IMR-90 (cell line): ENCODE data around the gene KCNE4. TPM values are rescaled to one million over a fixed set of nuclear protein-coding genes. Genes with fewer than 3 reads are reported as not detected.

ENCODE experiments used
- ATAC-seq: fragments of 200-7000 bp; cut with Tn5 transposase; 2 replicates; pipeline ENCODE4 v1.9.1; 2020; ENCODE audit warnings: low read depth, mild to moderate bottlenecking, moderate library complexity
- BruUV-seq: library from RNA; stranded (reverse); fragments of 400-500 nt; replicated peaks from 2 replicates; lab custom pipeline; 2021; lab: Mats Ljungman, UMichigan
- CTCF ChIA-PET: fragments of 300-600 bp; formaldehyde crosslinking; extraction: SDS; loops from one replicate; lab custom pipeline; 2021; ENCODE audit warnings: antibody characterized with exemption; lab: Yijun Ruan, JAX
- POLR2A ChIA-PET: fragments of 300-600 bp; sonication (Branson Sonifier 250); formaldehyde crosslinking; loops from one replicate; lab custom pipeline; 2022; ENCODE audit warnings: antibody characterized with exemption; ENCODE audit not compliant: unreplicated experiment; lab: Charles Lee
- DNase-seq: peaks from one replicate; pipeline ENCODE4 v3.0.0; 2013
- H2AFZ ChIP-seq: replicated peaks from 2 replicates; pipeline ENCODE3; 2013; ENCODE audit warnings: low read length, mild to moderate bottlenecking; ENCODE audit not compliant: poor library complexity
- H2AK5ac ChIP-seq: 2 replicates; pipeline ENCODE4 v1.6.1; 2013; ENCODE audit warnings: low read depth, low read length, inconsistent platforms
- H2AK9ac ChIP-seq: replicated peaks from 2 replicates; pipeline ENCODE3; 2013; ENCODE audit warnings: mild to moderate bottlenecking, low read depth, low read length, moderate library complexity; ENCODE audit not compliant: poor library complexity
- H2BK120ac ChIP-seq: 2 replicates; pipeline ENCODE4 v1.6.1; 2013; ENCODE audit warnings: low read depth, low read length, inconsistent platforms
- H2BK15ac ChIP-seq: 3 replicates; pipeline ENCODE4 v1.6.1; 2013; ENCODE audit warnings: low read depth, low read length, inconsistent platforms
- H2BK20ac ChIP-seq: 2 replicates; pipeline ENCODE4 v1.6.1; 2013; ENCODE audit warnings: low read depth, mild to moderate bottlenecking, inconsistent platforms, low read length, moderate library complexity
- H2BK5ac ChIP-seq: 2 replicates; pipeline ENCODE4 v1.6.1; 2013; ENCODE audit warnings: mild to moderate bottlenecking, low read depth, low read length, inconsistent platforms; ENCODE audit not compliant: poor library complexity, severe bottlenecking
- H3K14ac ChIP-seq: replicated peaks from 2 replicates; pipeline ENCODE4 v1.6.1; 2013; ENCODE audit warnings: low read depth, low read length, inconsistent platforms
- H3K18ac ChIP-seq: 2 replicates; pipeline ENCODE4 v1.6.1; 2013; ENCODE audit warnings: low read depth, low read length, control low read depth
- H3K23ac ChIP-seq: 2 replicates; pipeline ENCODE4 v1.6.1; 2013; ENCODE audit warnings: low read depth, low read length, inconsistent platforms
- H3K27ac ChIP-seq: 2 replicates; pipeline ENCODE4 v1.5.1; 2013; ENCODE audit warnings: mild to moderate bottlenecking, control low read depth, low read length; ENCODE audit not compliant: insufficient read depth
- H3K27me3 ChIP-seq: 2 replicates; pipeline ENCODE4 v1.6.1; 2013; ENCODE audit warnings: low read length; ENCODE audit not compliant: control insufficient read depth, insufficient read depth
- H3K36me3 ChIP-seq: 2 replicates; pipeline ENCODE4 v1.6.1; 2013; ENCODE audit warnings: low read length, mixed read lengths; ENCODE audit not compliant: control insufficient read depth, insufficient read depth
- H3K4ac ChIP-seq: 2 replicates; pipeline ENCODE4 v1.6.1; 2013; ENCODE audit warnings: low read depth, low read length, inconsistent platforms
- H3K4me1 ChIP-seq: 2 replicates; pipeline ENCODE4 v1.6.1; 2013; ENCODE audit warnings: low read length, mixed read lengths; ENCODE audit not compliant: control insufficient read depth, insufficient read depth
- H3K4me2 ChIP-seq: 2 replicates; pipeline ENCODE4 v1.6.1; 2013; ENCODE audit warnings: low read depth, mild to moderate bottlenecking, control low read depth, low read length, moderate library complexity
- H3K4me3 ChIP-seq: 2 replicates; pipeline ENCODE4 v1.5.1; 2013; ENCODE audit warnings: low read depth, mild to moderate bottlenecking, control low read depth, low read length, moderate library complexity; ENCODE audit not compliant: insufficient read depth
- H3K56ac ChIP-seq: 2 replicates; pipeline ENCODE4 v1.6.1; 2013; ENCODE audit warnings: low read length, inconsistent platforms; ENCODE audit not compliant: insufficient read depth; ENCODE audit errors: extremely low read depth
- H3K79me1 ChIP-seq, 2 experiments: 2 replicates each; pipeline ENCODE4 v1.6.1; 2013; ENCODE audit warnings: low read length in 2 of 2, inconsistent platforms in 1 of 2, low read depth in 1 of 2
- H3K9ac ChIP-seq: 2 replicates; pipeline ENCODE4 v1.6.1; 2013; ENCODE audit warnings: low read depth, low read length, control low read depth
- H3K9me1 ChIP-seq: 2 replicates; pipeline ENCODE4 v1.6.1; 2013; ENCODE audit warnings: low read length, inconsistent platforms; ENCODE audit not compliant: insufficient read depth
- H3K9me3 ChIP-seq: 2 replicates; pipeline ENCODE4 v1.6.1; 2013; ENCODE audit warnings: low read length; ENCODE audit not compliant: control insufficient read depth, insufficient read depth
- H4K20me1 ChIP-seq: 2 replicates; pipeline ENCODE4 v1.6.1; 2013; ENCODE audit warnings: low read length, inconsistent platforms; ENCODE audit not compliant: insufficient read depth
- H4K5ac ChIP-seq: 2 replicates; pipeline ENCODE4 v1.6.1; 2013; ENCODE audit warnings: mild to moderate bottlenecking, low read depth, low read length, control low read depth
- H4K8ac ChIP-seq, 2 experiments: 2 replicates each; pipeline ENCODE4 v1.6.1; 2013; ENCODE audit warnings: low read depth in 2 of 2, low read length in 2 of 2, control low read depth in 1 of 2, inconsistent platforms in 1 of 2
- H4K91ac ChIP-seq: 2 replicates; pipeline ENCODE4 v1.6.1; 2013; ENCODE audit warnings: low read depth, low read length, inconsistent platforms; ENCODE audit not compliant: insufficient read depth
- CEBPB ChIP-seq: IDR thresholded peaks from 2 replicates; pipeline ENCODE4 v1.6.1; 2012; ENCODE audit warnings: low read depth, low read length, improper control_type of control experiment
- CTCF ChIP-seq: conservative IDR thresholded peaks from 2 replicates; pipeline ENCODE4 v1.5.1; 2012; ENCODE audit warnings: mild to moderate bottlenecking, low read depth, low read length, improper control_type of control experiment
- RCOR1 ChIP-seq: IDR thresholded peaks from 2 replicates; pipeline ENCODE4 v1.6.1; 2012; ENCODE audit warnings: mild to moderate bottlenecking, low read length, improper control_type of control experiment; ENCODE audit not compliant: insufficient replicate concordance
- WGBS, 2 experiments: methylation state at CpG; one replicate each; pipeline versions ENCODE4 v1.1.5 to v1.1.7; 2013; ENCODE audit warnings: missing lambda C conversion rate in 2 of 2; ENCODE audit not compliant: insufficient read length in 1 of 2; ENCODE audit errors: extremely low coverage in 2 of 2; 5-methylcytosine and 5-hydroxymethylcytosine counted together
- dilution Hi-C: fragments of 300-500 bp; cut with HindIII; formaldehyde crosslinking; loops from one replicate; pipeline ENCODE4 v1.14.3; 2018; ENCODE audit warnings: low sequenced_read_pairs; ENCODE audit not compliant: unreplicated experiment
- in situ Hi-C: fragments of 300-500 bp; cut with MboI; formaldehyde crosslinking; loops from 3 replicates; pipeline ENCODE4 v1.14.3; 2019; ENCODE audit warnings: low sequenced_read_pairs, inconsistent platforms, mixed read lengths
- intact Hi-C: fragments of 100-400 bp; cut with micrococcal nuclease; formaldehyde crosslinking; loops from 2 replicates; pipeline ENCODE4 v1.10.0; 2022
- polyA plus RNA-seq, 3 experiments: library from polyadenylated mRNA; depleted of rRNA; stranded (reverse); fragments of >200 nt; gene quantifications; 2 replicates each; pipeline ENCODE4 v1.2.3, GENCODE V29; 2012; ENCODE audit warnings: low replicate concordance in 1 of 3
- total RNA-seq: library from RNA; depleted of rRNA; stranded (reverse); fragments of >200 nt; gene quantifications from 2 replicates; pipeline ENCODE4 v1.2.3, GENCODE V29; 2012
- TF ChIP-seq, protein P1 (sequence below): fragments of 150-350 bp; IDR thresholded peaks from 2 replicates; pipeline ENCODE4 v1.6.1; 2017; ENCODE audit warnings: mild to moderate bottlenecking, antibody characterized with exemption, low read length, low read depth

Gene KCNE4
- total and polyA plus RNA-seq, 2 of the 4 experiments (the other 2 are of a cell fraction) = 6.6 to 6.8 TPM

DNA sequence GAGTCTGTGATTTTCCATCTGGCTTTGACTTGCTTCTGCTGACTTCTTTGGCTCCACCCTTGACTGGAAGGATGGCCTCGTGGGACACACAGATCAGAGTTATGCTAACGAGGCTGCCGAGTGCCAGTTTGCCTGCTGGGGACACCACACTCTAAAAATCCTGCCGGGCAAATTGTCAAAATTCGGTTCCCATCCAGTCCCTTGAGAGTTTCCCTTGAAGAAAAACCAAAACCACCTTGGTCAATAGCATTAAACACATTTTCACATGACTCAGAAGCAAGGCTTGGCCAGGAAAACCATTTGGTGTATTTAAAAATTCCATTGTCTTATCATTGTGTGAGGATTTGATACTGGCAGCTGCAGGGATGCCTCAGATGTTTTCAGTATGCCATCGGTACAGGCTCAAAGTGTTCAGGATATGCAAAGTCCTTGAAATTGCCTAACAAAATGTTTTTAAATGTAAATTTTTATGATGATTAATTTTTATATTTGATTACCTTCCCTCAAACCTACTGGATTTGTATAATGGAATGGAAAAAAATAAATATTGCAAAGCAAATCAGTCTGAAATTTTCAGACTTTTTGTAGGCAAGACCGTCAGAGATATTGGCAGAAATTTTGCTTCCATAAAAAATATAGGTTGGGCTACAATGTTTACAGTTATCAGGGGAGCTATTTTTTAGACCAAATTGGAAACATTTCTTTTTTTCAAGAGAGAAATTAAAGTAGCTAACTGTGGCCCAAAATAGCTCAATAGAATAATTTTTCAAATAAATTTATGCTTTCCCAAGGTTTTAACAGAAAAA is 41.6 kb downstream of the KCNE4 start:
- H2AK9ac ChIP-seq = no peak overlapping the region
- peak overlapping the region; percentile 16 for H2AFZ ChIP-seq

More for the DNA sequence above, 41.6 kb downstream of the KCNE4 start:
- intact Hi-C loops (no loop called here), in situ Hi-C loops (no loop called here), dilution Hi-C loops (no loop called here)
- no TSS peak for BruUV-seq
- ChIA-PET POLR2A (no interaction called here), CTCF (no interaction called here)
- ATAC-seq (peak; percentile 62), DNase-seq (peak; percentile 72)
- H3K79me1 ChIP-seq = no peaks in the 10 kb centered on the region
- H3K9me3 ChIP-seq = no peaks in the 10 kb centered on the region
- H3K4me1 ChIP-seq = peaks cover 4% of the 10 kb centered on the region; the same call in 1 of the 2 replicates
- H3K4me3 ChIP-seq = no peak overlapping the region
- no peaks in the 10 kb centered on the region for H4K20me1 ChIP-seq
- no peak overlapping the region for H3K56ac ChIP-seq
- no peak overlapping the region for H3K27ac ChIP-seq
- peak overlapping the region; percentile 2; the same call in 1 of the 2 replicates for H3K18ac ChIP-seq
- no peak overlapping the region for H2BK5ac ChIP-seq
- H3K4ac ChIP-seq = peak overlapping the region; percentile 43; the same call in 1 of the 2 replicates
- no peak overlapping the region for H2BK15ac ChIP-seq
- no peaks in the 10 kb centered on the region for H3K27me3 ChIP-seq
- no peak overlapping the region; the same call in 1 of the 2 replicates for H2AK5ac ChIP-seq
- no peak overlapping the region for H3K14ac ChIP-seq
- no peak overlapping the region for H4K8ac ChIP-seq
- no peaks in the 10 kb centered on the region for H3K9me1 ChIP-seq
- TF ChIP-seq CEBPB = no peak
- TF ChIP-seq, protein P1, sequence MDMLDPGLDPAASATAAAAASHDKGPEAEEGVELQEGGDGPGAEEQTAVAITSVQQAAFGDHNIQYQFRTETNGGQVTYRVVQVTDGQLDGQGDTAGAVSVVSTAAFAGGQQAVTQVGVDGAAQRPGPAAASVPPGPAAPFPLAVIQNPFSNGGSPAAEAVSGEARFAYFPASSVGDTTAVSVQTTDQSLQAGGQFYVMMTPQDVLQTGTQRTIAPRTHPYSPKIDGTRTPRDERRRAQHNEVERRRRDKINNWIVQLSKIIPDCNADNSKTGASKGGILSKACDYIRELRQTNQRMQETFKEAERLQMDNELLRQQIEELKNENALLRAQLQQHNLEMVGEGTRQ = no peak
- no peak for TF ChIP-seq CTCF
- no peak for TF ChIP-seq RCOR1
- no peak overlapping the region for H4K5ac ChIP-seq
- H3K36me3 ChIP-seq = no peaks in the 10 kb centered on the region
- H3K9ac ChIP-seq = no peak overlapping the region
- no peak overlapping the region for H2BK20ac ChIP-seq
- 60% methylated on average over 1 of the region's 7 CpGs; no CpG with 5 or more reads in 1 of the 2 experiments for WGBS, 2 experiments
- no peak overlapping the region for H3K23ac ChIP-seq
- peak overlapping the region; percentile 12; the same call in 1 of the 2 replicates for H3K4me2 ChIP-seq
- H2BK120ac ChIP-seq = no peak overlapping the region; the same call in 1 of the 2 replicates
- no peak overlapping the region; the same call in 1 of the 2 replicates for H4K91ac ChIP-seq
